ENCODE results near the gene CACNA1E. TPM values are rescaled to one million over a fixed set of nuclear protein-coding genes. Genes with fewer than 3 reads are reported as not detected.

CACNA1E gene
- total RNA-seq, 1 donor from 2014 or later, result 2.1 TPM

DNA sequence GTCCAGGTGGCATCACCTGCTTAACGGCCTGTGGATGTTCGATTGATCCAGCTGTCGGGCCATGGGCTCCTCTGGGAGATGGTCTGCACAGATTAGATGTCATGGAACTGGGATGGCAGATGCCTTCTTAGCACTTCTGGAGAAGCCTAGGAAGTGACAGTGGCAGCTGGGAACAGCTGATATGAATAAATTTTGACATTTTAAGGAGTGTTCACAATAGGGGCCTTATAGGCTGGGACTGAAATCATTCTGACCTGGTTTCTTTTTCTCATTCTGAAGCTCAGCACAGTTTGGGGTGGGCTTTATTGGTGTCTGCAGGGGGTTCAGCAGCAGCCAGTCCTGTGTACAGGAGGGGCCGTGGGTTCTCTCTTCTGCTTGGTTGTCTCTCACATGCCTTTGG is 175.3 kb downstream of the CACNA1E start:
- no peak for DNase-seq (ENCODE audit: extremely low spot score, unreplicated experiment)
- TF ChIP-seq, protein P1, sequence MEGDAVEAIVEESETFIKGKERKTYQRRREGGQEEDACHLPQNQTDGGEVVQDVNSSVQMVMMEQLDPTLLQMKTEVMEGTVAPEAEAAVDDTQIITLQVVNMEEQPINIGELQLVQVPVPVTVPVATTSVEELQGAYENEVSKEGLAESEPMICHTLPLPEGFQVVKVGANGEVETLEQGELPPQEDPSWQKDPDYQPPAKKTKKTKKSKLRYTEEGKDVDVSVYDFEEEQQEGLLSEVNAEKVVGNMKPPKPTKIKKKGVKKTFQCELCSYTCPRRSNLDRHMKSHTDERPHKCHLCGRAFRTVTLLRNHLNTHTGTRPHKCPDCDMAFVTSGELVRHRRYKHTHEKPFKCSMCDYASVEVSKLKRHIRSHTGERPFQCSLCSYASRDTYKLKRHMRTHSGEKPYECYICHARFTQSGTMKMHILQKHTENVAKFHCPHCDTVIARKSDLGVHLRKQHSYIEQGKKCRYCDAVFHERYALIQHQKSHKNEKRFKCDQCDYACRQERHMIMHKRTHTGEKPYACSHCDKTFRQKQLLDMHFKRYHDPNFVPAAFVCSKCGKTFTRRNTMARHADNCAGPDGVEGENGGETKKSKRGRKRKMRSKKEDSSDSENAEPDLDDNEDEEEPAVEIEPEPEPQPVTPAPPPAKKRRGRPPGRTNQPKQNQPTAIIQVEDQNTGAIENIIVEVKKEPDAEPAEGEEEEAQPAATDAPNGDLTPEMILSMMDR (conservative IDR thresholded peaks at IDR 0.05), result no peak
- no peaks in the 10 kb centered on the region for H3K36me3 Mint-ChIP-seq
- H3K4me3 Mint-ChIP-seq, result no peak overlapping the region
- peaks cover 8% of the 10 kb centered on the region for H3K9me3 Mint-ChIP-seq
- no peak overlapping the region for H3K27ac Mint-ChIP-seq
- H3K27me3 Mint-ChIP-seq, result peaks cover 8% of the 10 kb centered on the region
- H3K4me1 Mint-ChIP-seq (ENCODE audit: unreplicated experiment), result no peaks in the 10 kb centered on the region

DNA sequence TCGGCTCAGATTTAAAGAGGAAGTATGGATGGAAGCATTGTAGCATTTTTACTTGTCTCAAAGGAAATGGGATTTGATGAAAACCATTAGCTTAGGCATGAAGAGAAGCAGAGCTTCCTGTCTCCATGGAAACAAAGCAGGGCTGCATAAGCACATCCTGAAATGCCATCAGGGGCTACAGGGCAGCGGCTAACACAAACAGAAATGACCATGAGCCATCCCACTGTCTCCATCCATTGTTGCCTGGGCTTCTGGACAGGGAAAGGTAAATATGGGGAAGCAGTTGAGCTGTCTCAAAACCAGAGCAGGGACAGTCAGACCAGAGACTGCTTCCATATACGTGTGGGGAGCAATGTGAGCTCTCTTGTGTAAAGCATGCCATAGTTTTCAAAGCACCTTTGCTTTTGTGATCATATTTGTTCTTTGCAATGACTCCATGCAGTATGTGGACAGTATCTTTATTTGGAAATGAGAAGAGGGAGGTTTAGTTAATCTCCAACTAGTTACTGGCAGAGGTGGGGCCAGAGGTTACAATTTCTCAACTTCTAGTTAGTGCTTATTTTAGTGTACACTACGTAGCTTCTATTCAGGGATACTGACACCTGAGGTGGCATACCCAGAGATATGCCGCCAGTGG is 176.1 kb downstream of the CACNA1E start:
- H3K27ac Mint-ChIP-seq, result no peak overlapping the region
- TF ChIP-seq, protein P1 (conservative IDR thresholded peaks at IDR 0.05), result no peak
- H3K9me3 Mint-ChIP-seq, result peaks cover 8% of the 10 kb centered on the region
- no peaks in the 10 kb centered on the region for H3K36me3 Mint-ChIP-seq
- no peak for DNase-seq (ENCODE audit: extremely low spot score, unreplicated experiment)
- peaks cover 9% of the 10 kb centered on the region for H3K27me3 Mint-ChIP-seq
- H3K4me3 Mint-ChIP-seq, result no peak overlapping the region
- H3K4me1 Mint-ChIP-seq (ENCODE audit: unreplicated experiment), result no peaks in the 10 kb centered on the region

DNA sequence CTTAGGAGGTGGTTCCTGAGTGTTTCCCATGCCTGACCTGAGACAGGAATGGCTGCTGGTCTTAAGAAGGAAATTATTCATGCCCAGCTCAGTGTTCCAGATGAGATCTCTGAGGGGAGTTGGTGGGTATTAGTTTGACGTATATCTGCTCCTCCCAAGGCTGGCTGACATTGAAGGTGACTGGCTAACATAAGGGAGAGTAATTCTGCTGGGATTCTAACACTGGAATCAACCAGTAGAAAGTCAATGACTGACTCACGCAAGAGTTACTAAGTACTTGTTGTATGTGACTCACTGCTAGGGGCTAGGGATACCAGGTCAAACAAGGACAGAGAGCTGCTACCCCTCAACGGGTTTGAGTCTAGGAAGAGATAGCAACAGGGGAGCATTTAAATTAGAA is 177.3 kb downstream of the CACNA1E start:
- Mint-ChIP-seq H3K27me3 (peaks cover 11% of the 10 kb centered on the region), H3K27ac (no peak overlapping the region), H3K36me3 (no peaks in the 10 kb centered on the region), H3K4me3 (no peak overlapping the region), H3K9me3 (peaks cover 8% of the 10 kb centered on the region), H3K4me1 (ENCODE audit: unreplicated experiment) (no peaks in the 10 kb centered on the region)
- DNase-seq (ENCODE audit: extremely low spot score, unreplicated experiment), result no peak
- TF ChIP-seq, protein P1 (conservative IDR thresholded peaks at IDR 0.05), result no peak

DNA sequence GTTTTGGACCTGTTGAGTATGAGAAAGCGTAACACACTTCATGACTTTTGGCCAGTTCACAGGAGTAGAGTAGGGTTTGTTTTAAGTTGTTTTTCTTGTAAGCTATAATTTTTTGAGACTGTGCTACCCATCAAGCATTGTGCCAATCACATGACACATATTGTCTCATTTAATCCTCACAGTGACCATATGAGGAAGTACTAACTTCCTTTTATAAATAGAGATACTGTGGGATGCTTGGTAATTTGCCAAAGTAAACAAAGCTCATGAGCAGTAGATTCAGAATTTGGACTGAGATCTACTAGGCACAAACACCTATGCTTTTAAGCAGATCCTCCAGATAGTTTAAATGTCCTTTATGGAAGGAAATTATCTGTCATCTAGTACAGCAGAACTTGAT is 178.3 kb downstream of the CACNA1E start:
- TF ChIP-seq, protein P1 (conservative IDR thresholded peaks at IDR 0.05), result no peak
- DNase-seq (ENCODE audit: extremely low spot score, unreplicated experiment), result no peak
- Mint-ChIP-seq H3K36me3 (no peaks in the 10 kb centered on the region), H3K27ac (no peak overlapping the region), H3K4me3 (no peak overlapping the region), H3K4me1 (ENCODE audit: unreplicated experiment) (no peaks in the 10 kb centered on the region), H3K9me3 (peaks cover 8% of the 10 kb centered on the region), H3K27me3 (peaks cover 11% of the 10 kb centered on the region)

DNA sequence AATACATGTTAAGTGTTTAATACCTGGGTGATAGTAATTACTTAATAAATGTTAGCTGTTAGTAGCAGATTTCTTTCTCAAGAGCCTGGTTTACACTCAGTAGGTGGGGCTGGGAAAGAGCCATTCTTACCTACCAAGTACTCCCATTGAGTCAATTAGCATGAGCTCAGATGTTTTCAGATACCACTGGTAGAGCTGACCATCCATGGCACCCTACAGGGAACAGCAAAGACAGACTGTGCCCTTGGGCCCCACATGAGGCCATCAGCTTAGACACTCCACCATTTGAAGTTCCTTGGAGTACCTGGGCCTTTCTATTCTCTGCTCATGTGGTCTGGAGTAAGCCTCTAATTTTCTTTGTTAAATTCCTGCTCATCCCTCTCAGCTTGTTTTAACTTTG is 179.3 kb downstream of the CACNA1E start:
- Mint-ChIP-seq H3K4me3 (no peak overlapping the region), H3K27ac (no peak overlapping the region), H3K27me3 (peaks cover 11% of the 10 kb centered on the region), H3K9me3 (peaks cover 8% of the 10 kb centered on the region), H3K4me1 (ENCODE audit: unreplicated experiment) (no peaks in the 10 kb centered on the region), H3K36me3 (no peaks in the 10 kb centered on the region)
- TF ChIP-seq, protein P1 (conservative IDR thresholded peaks at IDR 0.05), result no peak
- no peak for DNase-seq (ENCODE audit: extremely low spot score, unreplicated experiment)
